Embryonic facial prominence (tissue), 1 donor: ENCODE results near the gene CASP9.

Experiments used
- DNase-seq: peaks from one replicate; pipeline ENCODE4 v3.0.0-alpha.2; 2016; ENCODE audit errors: extremely low spot score

The CASP9 gene

DNA sequence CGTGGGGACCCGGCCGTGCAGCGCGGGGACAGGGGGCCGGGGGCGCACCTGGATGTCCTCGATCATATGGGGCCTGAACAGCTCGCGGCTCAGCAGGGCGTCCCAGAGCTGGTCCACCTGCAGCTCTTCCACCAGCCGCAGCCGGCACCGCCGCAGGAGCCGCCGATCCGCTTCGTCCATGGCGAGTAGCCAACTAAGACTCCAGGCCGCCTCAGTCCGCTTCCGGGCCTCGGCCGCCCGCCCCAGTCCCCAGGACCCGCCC, at the start of gene CASP9:
Gene CASP9, minus strand, starts transcription at position 195 of the 262 bp plus-strand sequence. Its CDS starts 15 bp downstream, at position 180.
- DNase-seq: no peak

GRCh38 chr1:15573477-15573876, 49.5 kb upstream of the CASP9 start:
- no peak for DNase-seq

- no peak for DNase-seq
These were observed 47.3 kb upstream of the CASP9 start for GRCh38 chr1:15571266-15571665.

DNA sequence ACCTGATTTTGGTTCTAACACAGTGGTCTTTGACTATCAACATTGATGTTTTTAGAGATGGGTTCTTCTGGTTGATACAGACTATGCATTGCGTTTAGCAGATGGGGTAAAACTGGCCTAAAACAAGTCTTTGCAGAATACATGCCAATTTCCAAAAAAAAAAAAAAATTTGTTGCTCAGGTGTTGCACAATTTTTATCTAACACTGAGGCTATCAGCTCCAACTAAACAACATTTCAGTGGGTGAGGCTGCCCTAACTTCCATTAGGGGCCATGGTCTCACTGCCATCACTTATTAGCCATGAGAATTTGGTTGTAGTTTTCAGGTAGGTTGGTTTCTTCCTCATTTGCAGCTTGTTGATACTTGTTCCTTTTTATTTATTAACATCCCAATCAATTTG, 46.8 kb upstream of the CASP9 start:
- no peak for DNase-seq

DNA sequence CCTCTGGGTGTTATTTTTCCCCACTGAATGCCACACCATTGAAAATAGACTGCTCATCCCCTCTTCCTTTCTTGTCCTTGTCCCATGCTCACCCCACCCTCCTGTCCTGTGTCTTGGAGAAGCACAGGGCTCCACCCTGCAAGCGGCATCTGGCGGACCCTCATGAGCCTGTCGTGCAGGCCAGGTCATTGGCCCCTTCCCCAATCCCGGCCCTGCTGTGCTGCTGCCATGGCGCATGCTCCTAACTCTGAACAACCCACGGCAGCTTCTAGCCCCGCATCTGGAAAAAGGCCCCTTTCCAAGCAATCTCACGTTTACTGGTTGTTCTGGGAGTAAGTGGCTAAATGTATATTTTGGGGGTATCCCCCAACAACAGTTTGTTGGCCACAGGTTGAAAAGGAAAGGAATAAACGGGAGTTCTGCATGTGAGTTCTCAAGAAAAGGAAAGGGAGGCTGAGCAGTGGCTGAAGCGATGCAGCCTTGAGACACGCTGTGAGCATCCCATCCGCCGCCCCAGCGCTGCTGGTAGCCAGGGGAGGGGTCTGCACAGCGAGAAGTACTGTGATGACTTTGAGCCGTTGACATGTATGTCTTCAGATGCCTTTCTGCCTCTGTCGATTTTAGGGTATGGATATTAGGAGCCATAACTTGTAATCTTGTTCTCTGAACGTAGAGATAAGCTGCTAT, 44.5 kb upstream of the CASP9 start:
- no peak for DNase-seq

DNA sequence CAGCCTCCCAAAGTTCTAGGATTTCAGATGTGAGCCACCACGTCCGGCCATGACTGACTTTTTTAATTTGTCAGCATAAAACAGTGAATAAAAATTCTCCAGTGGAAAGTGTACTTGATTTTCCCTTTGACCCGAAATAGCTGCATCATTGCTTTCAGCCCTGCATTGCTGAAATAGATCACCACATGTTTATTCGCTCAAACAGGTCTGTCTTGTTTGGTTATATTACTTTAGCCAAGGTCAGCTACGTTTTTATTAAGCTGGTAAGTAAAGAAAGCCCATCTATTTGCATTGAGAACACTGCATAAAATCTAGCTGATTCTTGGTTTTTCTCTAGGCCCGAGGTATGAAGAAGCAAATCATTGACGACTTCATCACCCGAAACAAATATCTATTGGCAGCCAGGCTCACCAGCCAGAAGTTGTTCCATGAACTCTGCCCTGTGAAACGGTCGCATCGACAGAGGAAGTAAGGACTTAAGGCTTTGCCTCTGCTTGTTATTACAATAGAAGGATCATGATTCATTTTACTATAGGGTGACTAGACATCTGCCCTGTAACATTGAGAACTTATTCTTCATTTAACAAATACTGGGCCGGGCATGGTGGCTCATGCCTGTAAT, 35.3 kb upstream of the CASP9 start:
- DNase-seq: no peak

DNA sequence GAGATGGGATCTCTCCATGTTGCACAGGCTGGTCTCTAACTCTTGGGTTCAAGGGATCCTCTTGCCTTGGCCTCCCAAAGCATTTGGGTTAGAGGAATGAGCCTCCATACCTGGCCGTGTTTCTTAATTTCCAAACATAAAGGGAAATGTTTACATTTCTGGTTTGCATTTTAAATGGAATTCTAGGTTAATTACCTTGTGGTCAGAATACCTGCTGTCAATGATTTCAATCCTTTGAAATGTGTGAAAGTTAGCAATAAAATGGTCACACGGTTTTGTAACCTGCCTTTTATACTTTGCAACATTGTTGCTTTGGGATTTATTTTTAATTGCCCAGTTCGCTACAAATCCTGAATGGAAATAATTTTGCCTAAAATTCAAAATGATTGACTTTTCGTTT, 34.5 kb upstream of the CASP9 start:
- no peak for DNase-seq

- no peak for DNase-seq
These were observed 33.6 kb upstream of the CASP9 start for GRCh38 chr1:15557594-15557993.

GRCh38 chr1:15557008-15557407, 33.0 kb upstream of the CASP9 start:
- no peak for DNase-seq

DNA sequence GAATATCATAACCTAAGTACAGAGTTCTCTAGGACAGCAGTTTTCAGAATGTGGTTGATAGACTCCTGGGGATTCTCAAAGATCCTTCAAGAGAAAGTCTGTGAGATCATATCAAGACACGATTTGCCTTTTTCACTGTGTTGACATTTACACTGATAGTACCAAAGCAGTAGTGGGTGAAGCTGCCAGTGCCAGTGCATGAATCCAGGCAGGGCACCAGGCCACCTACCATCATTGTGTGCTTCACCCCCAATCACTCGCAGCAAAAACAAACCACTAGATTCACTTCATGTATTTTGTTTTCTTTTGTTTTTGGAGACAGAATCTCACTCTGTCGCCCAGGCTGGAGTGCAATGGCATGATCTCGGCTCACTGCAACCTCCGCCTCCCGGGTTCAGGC, 26.6 kb upstream of the CASP9 start:
- DNase-seq: no peak

GRCh38 chr1:15546641-15547040, 22.6 kb upstream of the CASP9 start:
- no peak for DNase-seq

DNA sequence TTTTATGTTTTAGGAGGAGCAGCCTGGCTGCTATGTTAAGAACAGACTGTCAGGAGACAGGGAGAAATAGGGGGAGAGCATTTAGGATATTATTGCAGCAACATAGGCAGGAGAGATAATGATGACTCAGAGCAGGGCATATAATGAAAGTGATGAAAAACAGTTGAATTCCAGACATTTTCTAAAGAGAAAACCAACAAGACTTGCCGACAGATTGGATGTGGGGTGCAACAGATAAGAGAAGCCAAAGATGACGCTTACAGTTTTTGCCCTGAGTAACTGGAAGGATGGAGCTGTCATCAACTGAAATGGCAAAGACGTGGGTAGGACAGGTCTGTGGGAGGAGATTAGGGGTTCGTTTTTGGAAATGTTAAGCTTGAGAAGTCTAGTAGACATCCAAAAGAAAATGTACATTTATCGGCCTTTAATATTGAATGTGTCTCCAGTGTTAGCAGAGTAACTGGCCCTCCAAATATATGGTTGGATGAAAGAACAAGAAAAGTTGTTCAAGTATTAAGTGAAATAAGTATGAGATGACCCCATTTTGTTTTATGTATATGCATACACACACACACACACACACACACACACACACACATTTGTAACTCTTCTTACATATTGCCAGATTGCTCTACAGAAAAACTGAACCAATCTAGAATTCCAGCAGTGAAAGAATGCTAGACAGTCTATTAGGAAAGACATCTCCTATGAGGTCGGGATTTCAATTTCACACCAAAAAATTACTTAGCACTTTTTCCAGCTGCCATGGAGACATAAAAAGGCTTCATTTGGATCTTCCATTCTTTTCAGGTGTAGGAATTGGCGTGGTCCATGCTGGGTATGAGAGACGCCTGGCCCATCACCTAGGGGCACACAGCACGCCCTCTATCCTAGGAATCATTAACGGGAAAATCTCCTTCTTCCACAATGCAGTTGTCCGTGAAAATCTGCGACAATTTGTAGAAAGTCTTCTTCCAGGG, 19.9 kb upstream of the CASP9 start:
- DNase-seq: no peak

DNA sequence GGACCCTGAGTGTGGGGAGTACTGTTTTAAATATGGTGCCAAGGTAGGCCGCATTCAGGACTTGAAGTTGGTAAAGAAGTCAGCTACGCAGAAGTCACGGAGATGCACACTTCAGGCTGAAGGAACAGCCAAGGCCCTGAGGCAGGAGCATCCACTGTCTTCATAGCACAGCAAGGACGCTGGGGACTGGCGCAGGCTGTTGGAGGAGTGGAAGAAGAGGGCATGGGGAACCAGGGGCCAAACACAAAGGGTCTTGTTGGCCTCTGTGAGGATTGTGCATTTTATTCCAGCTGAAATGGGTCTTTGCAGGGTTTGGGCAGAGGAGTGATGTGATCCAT, 19.2 kb upstream of the CASP9 start:
- no peak for DNase-seq

DNA sequence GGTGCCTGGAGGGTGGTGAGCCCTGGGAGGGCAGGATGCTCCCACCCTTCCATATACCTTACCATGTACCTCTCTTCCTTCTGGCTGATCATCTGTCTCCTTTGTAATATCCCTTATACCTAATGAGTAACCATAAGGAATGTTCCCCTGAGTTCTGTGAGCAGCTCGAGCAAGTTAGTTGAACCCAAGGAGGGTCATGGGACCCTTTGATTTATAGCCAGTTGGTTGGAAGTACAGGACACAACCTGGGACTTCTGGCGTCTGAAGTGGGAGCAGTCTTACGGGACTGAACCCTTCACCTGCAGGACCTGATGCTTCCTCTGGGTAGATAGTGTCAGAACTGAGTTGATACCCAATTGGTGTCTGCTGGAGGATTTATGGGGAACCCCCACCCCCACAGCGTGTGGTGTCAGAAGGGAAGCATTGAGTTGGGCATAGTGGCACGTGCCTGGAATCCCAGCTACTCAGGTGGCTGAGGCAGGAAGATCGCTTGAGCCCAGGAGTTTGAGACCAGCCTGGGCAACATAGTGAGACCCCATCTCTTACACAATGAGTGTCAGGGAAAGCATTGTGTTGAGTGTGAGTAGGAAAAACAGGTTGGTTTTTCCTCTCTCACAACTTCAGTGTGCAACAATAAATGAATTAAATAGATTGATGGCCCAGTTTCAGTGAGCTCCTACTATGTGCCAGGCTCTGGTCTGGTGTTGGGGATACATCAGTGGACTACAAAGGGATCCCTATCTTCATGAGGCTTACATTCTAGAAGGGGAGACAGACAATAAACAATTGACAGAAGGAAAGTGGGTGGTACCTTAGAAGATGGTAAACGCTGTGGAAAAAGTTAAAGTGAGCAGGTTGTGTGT, 18.6 kb upstream of the CASP9 start:
- DNase-seq: no peak

DNA sequence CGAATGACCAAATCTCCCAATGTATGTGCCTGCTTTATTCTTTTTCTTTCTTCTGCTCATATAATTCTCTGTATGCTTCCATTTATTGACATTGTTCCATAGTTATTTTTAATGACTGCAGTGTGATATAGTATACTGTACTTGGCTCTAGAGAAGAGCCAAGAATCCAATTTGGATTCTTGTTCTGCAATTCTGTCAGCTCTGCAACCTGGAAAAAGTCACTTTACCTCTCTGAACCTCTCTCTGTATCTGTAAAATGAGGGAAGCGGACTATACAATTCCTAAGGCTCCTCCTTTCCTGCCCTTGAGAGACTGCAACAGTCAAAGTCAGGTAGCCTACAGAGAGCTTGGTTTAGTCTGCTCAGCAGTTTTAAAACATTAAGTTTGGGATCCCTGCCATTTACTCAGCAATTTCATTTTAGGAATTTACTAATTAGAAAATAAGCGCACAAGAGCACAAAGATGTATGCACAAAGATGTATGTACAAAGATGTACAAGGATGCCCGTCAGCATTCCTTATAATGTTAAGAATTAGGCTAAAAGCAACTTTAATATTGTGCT, 17.3 kb upstream of the CASP9 start:
- no peak for DNase-seq

GRCh38 chr1:15540186-15540585, 16.2 kb upstream of the CASP9 start:
- no peak for DNase-seq

GRCh38 chr1:15538771-15539170, 14.8 kb upstream of the CASP9 start:
- DNase-seq: no peak

DNA sequence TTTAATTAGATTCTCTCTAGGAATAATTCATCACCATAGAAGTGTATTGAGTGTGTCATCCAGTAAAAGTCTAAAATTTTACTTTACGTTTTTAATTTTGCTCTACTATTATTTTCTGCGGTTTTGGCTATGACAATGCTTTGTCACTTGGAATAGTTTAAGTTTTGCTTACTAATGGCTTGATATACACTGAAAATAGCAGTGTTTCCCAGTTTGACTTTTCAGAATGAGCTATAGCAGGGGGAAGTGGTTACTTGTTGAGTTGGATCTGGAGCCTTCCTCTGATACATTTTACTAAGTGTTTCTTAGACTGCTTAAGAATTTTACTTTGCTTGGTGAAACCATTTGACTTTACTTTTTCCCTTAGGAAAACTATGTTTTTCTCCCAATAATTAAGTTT, 7.7 kb upstream of the CASP9 start:
- no peak for DNase-seq

DNA sequence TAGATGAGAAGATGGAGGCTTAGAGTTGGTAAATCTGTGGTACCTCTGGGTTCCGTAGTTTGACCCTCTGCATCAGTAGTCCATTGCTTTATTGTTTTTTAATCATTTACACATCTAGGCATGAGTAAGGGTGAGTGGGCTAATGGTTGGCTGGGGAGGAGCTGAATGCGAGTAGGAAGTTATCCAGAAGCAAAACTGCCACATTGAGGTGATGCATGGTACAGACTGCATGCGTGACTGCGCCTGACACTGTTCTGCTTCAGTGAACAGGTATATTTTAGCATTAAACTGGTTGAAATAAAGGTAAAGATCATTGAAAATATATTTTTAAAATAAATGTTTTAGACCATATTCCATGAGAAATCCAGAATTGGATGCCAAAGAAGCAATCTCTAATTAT, 7.0 kb upstream of the CASP9 start:
- DNase-seq: no peak

GRCh38 chr1:15526490-15527339, 2.7 kb upstream of the CASP9 start, which contains the start of gene DNAJC16:
TSS of gene DNAJC16 (plus strand) at chr1:15526848. CDS start at chr1:15529106, 2,258 bp downstream.
- peak; percentile 99 for DNase-seq
